H1 (cell line): ENCODE measurements around the gene MFAP4. TPM values are rescaled to one million over a fixed set of nuclear protein-coding genes. Genes with fewer than 3 reads are reported as not detected.

Experiments
- CTCF ChIP-seq, 3 experiments: IDR thresholded peaks; 1 replicate in 2 of 3; 2 replicates in 1 of 3; pipeline versions ENCODE4 v1.5.1 to v1.6.1; 2011; ENCODE audit warnings: low read length in 3 of 3, mild to moderate bottlenecking in 3 of 3, inconsistent platforms in 2 of 3, low read depth in 1 of 3, moderate library complexity in 1 of 3; ENCODE audit not compliant: insufficient read depth in 1 of 3; ENCODE audit errors: control extremely low read depth in 1 of 3
- EZH2 ChIP-seq: fragments of 200-600 bp; sonication (generic); IDR thresholded peaks from 2 replicates; pipeline ENCODE4 v1.7.1; 2012; ENCODE audit warnings: low read depth, mild to moderate bottlenecking, moderate library complexity, low read length, inconsistent platforms; ENCODE audit not compliant: severe bottlenecking
- KDM4A ChIP-seq: IDR thresholded peaks from one replicate; pipeline ENCODE4 v1.7.1; 2012; ENCODE audit warnings: low read depth, mild to moderate bottlenecking, moderate library complexity, low read length, inconsistent platforms; ENCODE audit not compliant: severe bottlenecking
- MAFK ChIP-seq: IDR thresholded peaks from 2 replicates; pipeline ENCODE4 v1.6.1; 2012; ENCODE audit warnings: low read depth, mild to moderate bottlenecking, improper control_type of control experiment, low read length
- MAX ChIP-seq: IDR thresholded peaks from 2 replicates; pipeline ENCODE4 v1.6.1; 2012; ENCODE audit warnings: inconsistent platforms
- polyA plus RNA-seq, 7 experiments: library from polyadenylated mRNA; depleted of rRNA in 3 of 7; stranded (reverse) in 5 of 7; unstranded in 2 of 7; fragments of >200 nt in 5 of 7; fragments of 200-250 nt in 2 of 7; gene quantifications; 1 replicate in 5 of 7; 2 replicates in 1 of 7; 4 replicates in 1 of 7; pipeline versions ENCODE4 v1.2.1 to v1.2.3, GENCODE V29; 2011 to 2013; ENCODE audit warnings: missing spikeins in 2 of 7, mixed read lengths in 2 of 7
- total RNA-seq: library from RNA; stranded (reverse); fragmentation: NEBNext Ultra II Directional; extraction: Animal tissue kit (Norgen Biotek cat#: 25700); gene quantifications from 2 replicates; pipeline ENCODE4 v1.2.1, GENCODE V29; 2021

The MFAP4 gene
- total and polyA plus RNA-seq, 2 of the 8 experiments (the other 6 are each of a cell fraction or from before 2014, with no cell fraction given), result 3.1 to 3.6 TPM

- TF ChIP-seq CTCF (IDR thresholded peaks at IDR 0.05; ENCODE audit: control extremely low read depth in 1 of 3, insufficient read depth in 1 of 3, low read depth in 1 of 3, low read length in 3 of 3), result no peak
- TF ChIP-seq MAX, result no peak
- TF ChIP-seq KDM4A, result no peak
- TF ChIP-seq EZH2, result no peak
- no peak for TF ChIP-seq MAFK
- TF ChIP-seq, all 59 proteins: peak for 0
Observed at GRCh38 chr17:19381741-19382444, 5.1 kb downstream of the MFAP4 start (continued).
